ENCODE measurements around the gene GOLGA3.

The GOLGA3 gene

DNA sequence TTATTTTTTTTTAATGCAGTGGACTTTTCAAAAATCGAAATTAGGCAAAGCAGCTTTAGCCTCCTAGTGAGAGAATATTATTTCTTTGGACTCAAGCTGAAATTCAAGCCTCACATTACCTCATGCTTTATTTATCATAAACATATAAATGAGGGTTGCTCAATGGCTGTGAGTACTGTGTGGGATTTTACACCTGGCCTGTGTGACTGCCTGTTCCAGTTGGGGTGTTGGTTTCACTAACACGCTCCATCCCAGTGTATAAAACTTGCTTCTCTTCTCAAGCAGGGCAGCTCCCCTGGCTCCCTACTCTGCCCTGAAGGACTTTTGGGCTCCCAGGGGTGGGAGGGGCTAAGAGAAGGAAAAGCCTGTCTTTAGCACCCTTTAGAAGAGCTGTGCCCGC is 82.1 kb downstream of the GOLGA3 start:
- Histone ChIP-seq H3K27me3 (ENCODE audit: control insufficient read depth in 3 of 3, insufficient read depth in 3 of 3, low read depth in 1 of 3, low read length in 3 of 3) (no peaks in the 10 kb centered on the region), H2BK5ac (ENCODE audit: low read length) (no peak overlapping the region), H3K9ac (ENCODE audit: low read depth, low read length, poor library complexity) (no peak overlapping the region), H3K4me3 (ENCODE audit: low read length in 2 of 2) (no peak overlapping the region), H3K18ac (ENCODE audit: low read length) (no peak overlapping the region), H4K91ac (ENCODE audit: low read depth, low read length, poor library complexity) (no peak overlapping the region), H2AFZ (ENCODE audit: low read length) (no peak overlapping the region), H3K23ac (ENCODE audit: low read depth, low read length, poor library complexity) (no peak overlapping the region), H3K4me2 (ENCODE audit: insufficient read depth, low read length, poor library complexity, severe bottlenecking) (no peak overlapping the region), H2BK12ac (ENCODE audit: low read length) (no peak overlapping the region), H3K4ac (ENCODE audit: low read length) (no peak overlapping the region), H3K79me1 (ENCODE audit: low read depth, low read length) (peaks cover 7% of the 10 kb centered on the region), H3K4me1 (ENCODE audit: control insufficient read depth in 2 of 2, insufficient read depth in 1 of 2, low read depth in 1 of 2, low read length in 2 of 2) (no peaks in the 10 kb centered on the region), H2AK5ac (ENCODE audit: low read depth, low read length) (no peak overlapping the region), H4K8ac (ENCODE audit: low read depth, low read length) (no peak overlapping the region), H2BK15ac (ENCODE audit: low read length) (no peak overlapping the region), H3K9me3 (replicated peaks in 1 of 2; ENCODE audit: control insufficient read depth in 2 of 2, insufficient read depth in 1 of 2, low read depth in 1 of 2, low read length in 2 of 2) (peaks cover 0 to 4% of the 10 kb centered on the region in 2 donors), H3K36me3 (replicated peaks in 1 of 2; ENCODE audit: control insufficient read depth in 2 of 2, insufficient read depth in 2 of 2, low read length in 2 of 2) (peaks cover 64 to 98% of the 10 kb centered on the region in 2 donors), H3K27ac (replicated peaks; ENCODE audit: low read length) (no peak overlapping the region), H2BK120ac (ENCODE audit: low read depth, low read length) (no peak overlapping the region), H3K14ac (ENCODE audit: low read length) (no peak overlapping the region)
- no peak for DNase-seq (ENCODE audit: low spot score)
- no CpG with 5 or more reads among the region's 3 CpGs for WGBS, 2 donors (ENCODE audit: extremely low coverage in 2 of 2, insufficient read length in 2 of 2, insufficient replicate concordance in 1 of 2)

GRCh38 chr12:132743831-132744230 is 84.8 kb downstream of the GOLGA3 start:
- Histone ChIP-seq H3K9me3 (replicated peaks in 1 of 2; ENCODE audit: control insufficient read depth in 2 of 2, insufficient read depth in 1 of 2, low read depth in 1 of 2, low read length in 2 of 2) (peaks cover 0 to 4% of the 10 kb centered on the region in 2 donors), H3K27ac (replicated peaks; ENCODE audit: low read length) (no peak overlapping the region), H3K36me3 (replicated peaks in 1 of 2; ENCODE audit: control insufficient read depth in 2 of 2, insufficient read depth in 2 of 2, low read length in 2 of 2) (peaks cover 65 to 98% of the 10 kb centered on the region in 2 donors), H3K4me2 (ENCODE audit: insufficient read depth, low read length, poor library complexity, severe bottlenecking) (no peak overlapping the region), H3K4me3 (ENCODE audit: low read length in 2 of 2) (no peak overlapping the region), H3K9ac (ENCODE audit: low read depth, low read length, poor library complexity) (peak overlapping the region; percentile 73), H3K4me1 (ENCODE audit: control insufficient read depth in 2 of 2, insufficient read depth in 1 of 2, low read depth in 1 of 2, low read length in 2 of 2) (no peaks in the 10 kb centered on the region), H2AK5ac (ENCODE audit: low read depth, low read length) (no peak overlapping the region), H2BK15ac (ENCODE audit: low read length) (no peak overlapping the region), H3K27me3 (ENCODE audit: control insufficient read depth in 3 of 3, insufficient read depth in 3 of 3, low read depth in 1 of 3, low read length in 3 of 3) (no peaks in the 10 kb centered on the region), H3K79me1 (ENCODE audit: low read depth, low read length) (peaks cover 9% of the 10 kb centered on the region), H2BK120ac (ENCODE audit: low read depth, low read length) (no peak overlapping the region), H4K8ac (ENCODE audit: low read depth, low read length) (peak overlapping the region; percentile 95), H3K23ac (ENCODE audit: low read depth, low read length, poor library complexity) (peak overlapping the region; percentile 37), H2AFZ (ENCODE audit: low read length) (no peak overlapping the region), H3K14ac (ENCODE audit: low read length) (no peak overlapping the region), H2BK12ac (ENCODE audit: low read length) (no peak overlapping the region), H3K4ac (ENCODE audit: low read length) (no peak overlapping the region), H2BK5ac (ENCODE audit: low read length) (no peak overlapping the region), H3K18ac (ENCODE audit: low read length) (no peak overlapping the region), H4K91ac (ENCODE audit: low read depth, low read length, poor library complexity) (no peak overlapping the region)
- no peak for DNase-seq (ENCODE audit: low spot score)
- WGBS, 2 donors (ENCODE audit: extremely low coverage in 2 of 2, insufficient read length in 2 of 2, insufficient replicate concordance in 1 of 2): no CpG with 5 or more reads among the region's 13 CpGs

GRCh38 chr12:132741620-132742019 is 87.0 kb downstream of the GOLGA3 start:
- no CpG with 5 or more reads among the region's 8 CpGs for WGBS, 2 donors (ENCODE audit: extremely low coverage in 2 of 2, insufficient read length in 2 of 2, insufficient replicate concordance in 1 of 2)
- no peak for DNase-seq (ENCODE audit: low spot score)

DNA sequence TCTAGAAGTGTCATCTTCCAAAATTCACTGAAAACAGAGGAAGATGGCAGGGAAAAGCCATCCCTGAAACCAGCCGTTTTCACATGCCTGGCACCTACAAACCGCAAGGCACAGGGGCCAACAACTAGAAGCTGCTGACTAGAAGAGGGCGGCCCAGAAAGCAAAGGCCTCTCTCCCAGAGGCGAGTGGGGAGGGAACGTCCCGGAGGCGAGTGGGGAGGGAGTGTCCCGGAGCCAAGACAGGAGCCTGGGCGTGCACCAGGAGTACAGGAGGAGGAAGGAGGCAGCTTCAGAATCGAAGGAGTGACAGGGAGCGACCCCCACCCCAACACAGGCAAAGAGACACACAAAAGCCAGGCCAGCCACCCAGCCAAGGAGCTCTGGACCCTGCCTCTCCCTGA is 88.0 kb downstream of the GOLGA3 start:
- no peak overlapping the region for H3K18ac ChIP-seq (ENCODE audit: low read length)
- DNase-seq (ENCODE audit: low spot score): no peak

More at GRCh38 chr12:132741620-132742019, 87.0 kb downstream of the GOLGA3 start:
- Histone ChIP-seq H2BK120ac (ENCODE audit: low read depth, low read length) (no peak overlapping the region), H4K91ac (ENCODE audit: low read depth, low read length, poor library complexity) (no peak overlapping the region), H4K8ac (ENCODE audit: low read depth, low read length) (no peak overlapping the region), H3K27ac (replicated peaks; ENCODE audit: low read length) (no peak overlapping the region), H3K4me3 (ENCODE audit: low read length in 2 of 2) (no peak overlapping the region), H2BK12ac (ENCODE audit: low read length) (no peak overlapping the region), H3K4me2 (ENCODE audit: insufficient read depth, low read length, poor library complexity, severe bottlenecking) (no peak overlapping the region), H2BK5ac (ENCODE audit: low read length) (no peak overlapping the region), H3K14ac (ENCODE audit: low read length) (no peak overlapping the region), H2BK15ac (ENCODE audit: low read length) (no peak overlapping the region), H3K27me3 (ENCODE audit: control insufficient read depth in 3 of 3, insufficient read depth in 3 of 3, low read depth in 1 of 3, low read length in 3 of 3) (no peaks in the 10 kb centered on the region), H3K18ac (ENCODE audit: low read length) (no peak overlapping the region), H3K4ac (ENCODE audit: low read length) (no peak overlapping the region), H3K9me3 (replicated peaks in 1 of 2; ENCODE audit: control insufficient read depth in 2 of 2, insufficient read depth in 1 of 2, low read depth in 1 of 2, low read length in 2 of 2) (peaks cover 0 to 2% of the 10 kb centered on the region in 2 donors), H2AK5ac (ENCODE audit: low read depth, low read length) (no peak overlapping the region), H3K4me1 (ENCODE audit: control insufficient read depth in 2 of 2, insufficient read depth in 1 of 2, low read depth in 1 of 2, low read length in 2 of 2) (no peaks in the 10 kb centered on the region), H3K79me1 (ENCODE audit: low read depth, low read length) (peaks cover 6% of the 10 kb centered on the region), H3K9ac (ENCODE audit: low read depth, low read length, poor library complexity) (no peak overlapping the region), H3K23ac (ENCODE audit: low read depth, low read length, poor library complexity) (no peak overlapping the region), H2AFZ (ENCODE audit: low read length) (no peak overlapping the region), H3K36me3 (replicated peaks in 1 of 2; ENCODE audit: control insufficient read depth in 2 of 2, insufficient read depth in 2 of 2, low read length in 2 of 2) (peaks cover 57 to 96% of the 10 kb centered on the region in 2 donors)

More for the DNA sequence above, 88.0 kb downstream of the GOLGA3 start:
- peak overlapping the region; percentile 1 for H3K9ac ChIP-seq (ENCODE audit: low read depth, low read length, poor library complexity)
- H3K4me3 ChIP-seq (ENCODE audit: low read length in 2 of 2): no peak overlapping the region
- no peak overlapping the region for H3K27ac ChIP-seq (replicated peaks; ENCODE audit: low read length)
- no peak overlapping the region for H3K4ac ChIP-seq (ENCODE audit: low read length)
- H3K14ac ChIP-seq (ENCODE audit: low read length): no peak overlapping the region
- no peaks in the 10 kb centered on the region for H3K4me1 ChIP-seq (ENCODE audit: control insufficient read depth in 2 of 2, insufficient read depth in 1 of 2, low read depth in 1 of 2, low read length in 2 of 2)
- H3K4me2 ChIP-seq (ENCODE audit: insufficient read depth, low read length, poor library complexity, severe bottlenecking): no peak overlapping the region
- no peak overlapping the region for H2BK5ac ChIP-seq (ENCODE audit: low read length)
- H2BK12ac ChIP-seq (ENCODE audit: low read length): no peak overlapping the region
- no peaks in the 10 kb centered on the region for H3K27me3 ChIP-seq (ENCODE audit: control insufficient read depth in 3 of 3, insufficient read depth in 3 of 3, low read depth in 1 of 3, low read length in 3 of 3)
- H2AFZ ChIP-seq (ENCODE audit: low read length): no peak overlapping the region
- no peak overlapping the region for H2BK15ac ChIP-seq (ENCODE audit: low read length)
- H4K8ac ChIP-seq (ENCODE audit: low read depth, low read length): no peak overlapping the region
- no CpG with 5 or more reads among the region's 11 CpGs for WGBS, 2 donors (ENCODE audit: extremely low coverage in 2 of 2, insufficient read length in 2 of 2, insufficient replicate concordance in 1 of 2)
- no peak overlapping the region for H2AK5ac ChIP-seq (ENCODE audit: low read depth, low read length)
- peaks cover 0 to 2% of the 10 kb centered on the region in 2 donors for H3K9me3 ChIP-seq (replicated peaks in 1 of 2; ENCODE audit: control insufficient read depth in 2 of 2, insufficient read depth in 1 of 2, low read depth in 1 of 2, low read length in 2 of 2)
- peaks cover 60 to 95% of the 10 kb centered on the region in 2 donors for H3K36me3 ChIP-seq (replicated peaks in 1 of 2; ENCODE audit: control insufficient read depth in 2 of 2, insufficient read depth in 2 of 2, low read length in 2 of 2)
- H3K79me1 ChIP-seq (ENCODE audit: low read depth, low read length): peaks cover 5% of the 10 kb centered on the region
- peak overlapping the region; percentile 32 for H3K23ac ChIP-seq (ENCODE audit: low read depth, low read length, poor library complexity)
- no peak overlapping the region for H2BK120ac ChIP-seq (ENCODE audit: low read depth, low read length)
- H4K91ac ChIP-seq (ENCODE audit: low read depth, low read length, poor library complexity): no peak overlapping the region

All from neuronal stem cell (in vitro differentiated cells).